H1 (cell line): ENCODE measurements around the gene MTMR1. TPM values are rescaled to one million over a fixed set of nuclear protein-coding genes. Genes with fewer than 3 reads are reported as not detected.

ENCODE experiments used
- CTCF ChIA-PET: fragments of 300-600 bp; sonication (Branson Sonifier 250); formaldehyde crosslinking; loops from one replicate; lab custom pipeline; 2021; ENCODE audit not compliant: partially characterized antibody; lab: Charles Lee
- POLR2A ChIA-PET: fragments of 300-600 bp; sonication (Branson Sonifier 250); formaldehyde crosslinking; loops from one replicate; lab custom pipeline; 2021; ENCODE audit warnings: inconsistent platforms; ENCODE audit not compliant: partially characterized antibody; lab: Charles Lee
- DNase-seq, 2 experiments: peaks; one replicate each; pipeline versions ENCODE4 v3.0.0 to v3.0.0-alpha.2; 2010 to 2022; ENCODE audit warnings: low spot score in 2 of 2, low read depth in 1 of 2, mixed read lengths in 1 of 2
- FAIRE-seq: peaks from 2 replicates; lab custom pipeline; 2011; peaks lifted over from hg19 to GRCh38; lab: Jason Lieb, UNC
- H2AFZ ChIP-seq: 2 replicates; pipeline ENCODE4 v1.8.1; 2012; ENCODE audit warnings: low read length, inconsistent platforms
- H2AK5ac ChIP-seq: 2 replicates; pipeline ENCODE4 v1.6.1; 2013; ENCODE audit warnings: low read depth, low read length
- H2BK120ac ChIP-seq: replicated peaks from 2 replicates; pipeline ENCODE3; 2013; ENCODE audit warnings: low read depth, low read length, inconsistent platforms
- H2BK12ac ChIP-seq: 2 replicates; pipeline ENCODE4 v1.6.1; 2013; ENCODE audit warnings: low read depth, low read length
- H2BK15ac ChIP-seq: 2 replicates; pipeline ENCODE4 v1.6.1; 2013; ENCODE audit warnings: low read length
- H2BK20ac ChIP-seq: 2 replicates; pipeline ENCODE4 v1.6.1; 2013; ENCODE audit warnings: low read length
- H2BK5ac ChIP-seq: 2 replicates; pipeline ENCODE4 v1.6.1; 2013; ENCODE audit warnings: low read depth, low read length
- H3K14ac ChIP-seq: 2 replicates; pipeline ENCODE4 v1.6.1; 2013; ENCODE audit warnings: inconsistent platforms; ENCODE audit not compliant: insufficient read length
- H3K18ac ChIP-seq: 2 replicates; pipeline ENCODE4 v1.6.1; 2013; ENCODE audit warnings: low read length; ENCODE audit errors: extremely low read depth
- H3K23ac ChIP-seq: 2 replicates; pipeline ENCODE4 v1.6.1; 2013; ENCODE audit warnings: inconsistent platforms; ENCODE audit not compliant: insufficient read length
- H3K23me2 ChIP-seq: 2 replicates; pipeline ENCODE4 v1.6.1; 2013; ENCODE audit warnings: low read depth, low read length
- H3K27ac ChIP-seq: 2 replicates; pipeline ENCODE4 v1.6.1; 2011; ENCODE audit warnings: low read depth, low read length, inconsistent platforms
- H3K27me3 ChIP-seq, 4 experiments: replicated peaks in 1 of 4; 1 replicate in 1 of 4; 2 replicates in 3 of 4; pipeline versions ENCODE4 v1.6.1 to v1.8.1; 2011 to 2013; ENCODE audit warnings: low read length in 3 of 4, mild to moderate bottlenecking in 3 of 4, inconsistent platforms in 2 of 4, mixed read lengths in 2 of 4, moderate library complexity in 1 of 4; ENCODE audit not compliant: control insufficient read depth in 3 of 4, insufficient read depth in 3 of 4; ENCODE audit errors: extremely low read depth in 1 of 4
- H3K36me3 ChIP-seq, 4 experiments: 2 replicates each; pipeline versions ENCODE4 v1.6.1 to v1.8.1; 2011 to 2013; ENCODE audit warnings: mild to moderate bottlenecking in 4 of 4, low read length in 3 of 4, moderate library complexity in 2 of 4, control low read depth in 1 of 4, inconsistent platforms in 1 of 4; ENCODE audit not compliant: insufficient read depth in 4 of 4, control insufficient read depth in 2 of 4
- H3K4ac ChIP-seq: replicated peaks from 2 replicates; pipeline ENCODE3; 2013; ENCODE audit warnings: low read length, low read depth, mixed read lengths, inconsistent platforms; ENCODE audit not compliant: insufficient read length
- H3K4me1 ChIP-seq, 4 experiments: replicated peaks in 1 of 4; 1 replicate in 1 of 4; 2 replicates in 3 of 4; pipeline versions ENCODE4 v1.6.1 to v1.8.1; 2011 to 2013; ENCODE audit warnings: low read length in 3 of 4, inconsistent platforms in 2 of 4, mixed read lengths in 1 of 4; ENCODE audit not compliant: insufficient read depth in 4 of 4, control insufficient read depth in 3 of 4
- H3K4me2 ChIP-seq, 2 experiments: 2 replicates each; pipeline versions ENCODE4 v1.6.1 to v1.8.1; 2011 to 2013; ENCODE audit warnings: low read depth in 2 of 2, low read length in 2 of 2, control low read depth in 1 of 2, inconsistent platforms in 1 of 2, mild to moderate bottlenecking in 1 of 2; ENCODE audit not compliant: insufficient read depth in 1 of 2
- H3K4me3 ChIP-seq, 4 experiments: fragments of 200-600, 300-600 bp in 1 of 4; sonication (generic), shearing (Covaris generic), sonication (Bioruptor Twin) in 1 of 4; 2 replicates each; pipeline versions ENCODE4 v1.5.1 to v1.8.1; 2011 to 2016; ENCODE audit warnings: low read length in 4 of 4, low read depth in 3 of 4, control low read depth in 2 of 4, inconsistent platforms in 2 of 4, mild to moderate bottlenecking in 2 of 4, mixed read lengths in 1 of 4, moderate library complexity in 1 of 4; ENCODE audit not compliant: insufficient read depth in 2 of 4; ENCODE audit errors: extremely low read depth in 1 of 4
- H3K56ac ChIP-seq: replicated peaks from 2 replicates; pipeline ENCODE3; 2013; ENCODE audit warnings: low read depth, mild to moderate bottlenecking, mixed read lengths, low read length, inconsistent platforms; ENCODE audit not compliant: insufficient read length
- H3K79me1 ChIP-seq: 2 replicates; pipeline ENCODE4 v1.6.1; 2013; ENCODE audit warnings: low read depth, low read length, control low read depth
- H3K79me2 ChIP-seq, 2 experiments: 2 replicates each; pipeline versions ENCODE4 v1.6.1 to v1.8.1; 2012 to 2013; ENCODE audit warnings: low read length in 2 of 2, mild to moderate bottlenecking in 2 of 2, inconsistent platforms in 1 of 2; ENCODE audit not compliant: insufficient read depth in 2 of 2, control insufficient read depth in 1 of 2
- H3K9ac ChIP-seq, 4 experiments: replicated peaks in 1 of 4; 1 replicate in 1 of 4; 2 replicates in 3 of 4; pipeline versions ENCODE4 v1.6.1 to v1.8.1; 2011 to 2013; ENCODE audit warnings: low read depth in 3 of 4, low read length in 3 of 4, control low read depth in 2 of 4, mild to moderate bottlenecking in 2 of 4, moderate library complexity in 2 of 4, inconsistent platforms in 1 of 4; ENCODE audit errors: extremely low read depth in 1 of 4
- H3K9me3 ChIP-seq, 2 experiments: 2 replicates each; pipeline versions ENCODE4 v1.6.1 to v1.8.1; 2012 to 2013; ENCODE audit warnings: mild to moderate bottlenecking in 2 of 2, moderate library complexity in 2 of 2, control low read depth in 1 of 2, inconsistent platforms in 1 of 2, low read depth in 1 of 2, low read length in 1 of 2, mixed read lengths in 1 of 2; ENCODE audit not compliant: insufficient read depth in 2 of 2
- H4K20me1 ChIP-seq, 2 experiments: replicated peaks in 1 of 2; 2 replicates each; pipeline versions ENCODE3 to v1.8.1; 2011 to 2013; ENCODE audit warnings: inconsistent platforms in 2 of 2, low read length in 2 of 2, mild to moderate bottlenecking in 1 of 2; ENCODE audit not compliant: insufficient read depth in 2 of 2, control insufficient read depth in 1 of 2
- H4K5ac ChIP-seq: 2 replicates; pipeline ENCODE4 v1.6.1; 2013; ENCODE audit warnings: low read length, low read depth, mixed read lengths, inconsistent platforms; ENCODE audit not compliant: insufficient read length
- H4K8ac ChIP-seq: 2 replicates; pipeline ENCODE4 v1.8.0; 2013; ENCODE audit warnings: mild to moderate bottlenecking, moderate library complexity, low read length, inconsistent platforms; ENCODE audit not compliant: insufficient read depth; ENCODE audit errors: extremely low read depth
- H4K91ac ChIP-seq: replicated peaks from 2 replicates; pipeline ENCODE3; 2013; ENCODE audit warnings: low read length, mixed read lengths, inconsistent platforms; ENCODE audit not compliant: insufficient read length
- ASH2L ChIP-seq: fragments of 200-600, 300-600 bp; sonication (generic); IDR thresholded peaks from one replicate; pipeline ENCODE4 v1.7.1; 2017; ENCODE audit warnings: low read length
- GABPA ChIP-seq: IDR thresholded peaks from 2 replicates; pipeline ENCODE4 v1.6.1; 2011; ENCODE audit warnings: mild to moderate bottlenecking, low read length, moderate library complexity, borderline replicate concordance; ENCODE audit not compliant: insufficient read depth
- MAX ChIP-seq: IDR thresholded peaks from 2 replicates; pipeline ENCODE4 v1.6.1; 2012; ENCODE audit warnings: inconsistent platforms
- WGBS, 2 experiments: shearing (Covaris generic) in 1 of 2; methylation state at CpG; one replicate each; pipeline versions ENCODE4 v1.1.6 to v1.1.7; 2013 to 2015; ENCODE audit warnings: low lambda C conversion rate in 2 of 2, mixed read lengths in 2 of 2, inconsistent platforms in 1 of 2, low coverage in 1 of 2, missing lambda C conversion rate in 1 of 2; ENCODE audit not compliant: insufficient replicate concordance in 2 of 2, insufficient coverage in 1 of 2, insufficient read length in 1 of 2; ENCODE audit errors: extremely low coverage in 1 of 2, missing lambda C conversion rate in 1 of 2; 5-methylcytosine and 5-hydroxymethylcytosine counted together
- polyA plus RNA-seq, 7 experiments: library from polyadenylated mRNA; depleted of rRNA in 3 of 7; stranded (reverse) in 5 of 7; unstranded in 2 of 7; fragments of >200 nt in 5 of 7; fragments of 200-250 nt in 2 of 7; gene quantifications; 1 replicate in 5 of 7; 2 replicates in 1 of 7; 4 replicates in 1 of 7; pipeline versions ENCODE4 v1.2.1 to v1.2.3, GENCODE V29; 2011 to 2013; ENCODE audit warnings: missing spikeins in 2 of 7, mixed read lengths in 2 of 7
- total RNA-seq: library from RNA; stranded (reverse); fragmentation: NEBNext Ultra II Directional; extraction: Animal tissue kit (Norgen Biotek cat#: 25700); gene quantifications from 2 replicates; pipeline ENCODE4 v1.2.1, GENCODE V29; 2021

Gene MTMR1
- total and polyA plus RNA-seq, 2 of the 8 experiments (the other 6 are each of a cell fraction or from before 2014, with no cell fraction given): 15.1 to 23.8 TPM

- CTCF ChIA-PET: interaction anchor here (0.7 to 2.0 kb wide), 2 partner anchors 10 to 412 kb away, joined by 3 to 7 read pairs; no protein-coding TSS in a partner anchor
- Histone ChIP-seq H3K9ac (no peak overlapping the region), H2AFZ (no peak overlapping the region)
These were observed 754 bp downstream of the MTMR1 start for GRCh38 chrX:150693725-150694574.

More at GRCh38 chrX:150693725-150694574, 754 bp downstream of the MTMR1 start:
- peak; percentile 85 for FAIRE-seq
- Histone ChIP-seq H4K8ac (peak overlapping the region; percentile 80), H3K4me1 (peaks cover 0 to 3% (median 0%) of the 10 kb centered on the region in 4 experiments; a peak in 2 of 7 replicates), H3K36me3 (no peaks in the 10 kb centered on the region), H3K23me2 (peaks cover 2% of the 10 kb centered on the region; the same call in 1 of the 2 replicates), H2BK5ac (no peak overlapping the region), H3K4me2 (peak overlapping the region; percentile 55 to 85), H3K18ac (no peak overlapping the region), H3K4me3 (peak overlapping the region; percentile 25 to 84 (median 44); a peak in 6 of 8 replicates), H3K79me1 (no peaks in the 10 kb centered on the region), H3K27ac (no peak overlapping the region), H3K4ac (no peak overlapping the region), H4K5ac (no peak overlapping the region), H2BK20ac (no peak overlapping the region), H3K79me2 (peaks cover 0 to 3% of the 10 kb centered on the region in 2 experiments; a peak in 2 of 4 replicates), H3K23ac (no peak overlapping the region), H3K27me3 (no peaks in the 10 kb centered on the region), H2BK120ac (no peak overlapping the region), H2BK15ac (no peak overlapping the region), H2AK5ac (no peak overlapping the region), H4K20me1 (no peaks in the 10 kb centered on the region), H4K91ac (no peak overlapping the region), H3K56ac (peak overlapping the region; percentile 46), H3K14ac (no peak overlapping the region), H3K9me3 (no peaks in the 10 kb centered on the region), H2BK12ac (no peak overlapping the region)
- TF ChIP-seq MAX (peak; percentile 28; the same call in 1 of the 2 replicates), ASH2L (no peak), GABPA (peak; percentile 41; the same call in 1 of the 2 replicates)
- 75% methylated on average over 7 of the region's 42 CpGs; no CpG with 5 or more reads in 1 of the 2 experiments for WGBS, 2 experiments
- peak; percentile 17 to 64 for DNase-seq
- POLR2A ChIA-PET: interaction anchor here (1.1 kb wide), 1 partner anchor 9 kb away, joined by 4 read pairs; no protein-coding TSS in a partner anchor
